Measurements from ENCODE around the gene DIDO1. TPM values are rescaled to one million over a fixed set of nuclear protein-coding genes. Genes with fewer than 3 reads are reported as not detected.

Gene DIDO1
- total and polyA plus RNA-seq, 2 of the 13 experiments (the other 11 are each of a cell fraction or from before 2014, with no cell fraction given), result 75.0 to 75.1 TPM

GRCh38 chr20:62926229-62927127, at the start of gene DIDO1 (continued):
- TF ChIP-seq ZBTB2 (CRISPR knock-in tag; IDR thresholded peaks at IDR 0.05; ENCODE audit: low read depth), result peak; percentile 83; the same call in 1 of the 2 replicates
- no peak for TF ChIP-seq NCOA5 (CRISPR knock-in tag; IDR thresholded peaks at IDR 0.05)
- TF ChIP-seq SATB2 (CRISPR knock-in tag; IDR thresholded peaks at IDR 0.05), result peak; percentile 95
- TF ChIP-seq, protein P1, sequence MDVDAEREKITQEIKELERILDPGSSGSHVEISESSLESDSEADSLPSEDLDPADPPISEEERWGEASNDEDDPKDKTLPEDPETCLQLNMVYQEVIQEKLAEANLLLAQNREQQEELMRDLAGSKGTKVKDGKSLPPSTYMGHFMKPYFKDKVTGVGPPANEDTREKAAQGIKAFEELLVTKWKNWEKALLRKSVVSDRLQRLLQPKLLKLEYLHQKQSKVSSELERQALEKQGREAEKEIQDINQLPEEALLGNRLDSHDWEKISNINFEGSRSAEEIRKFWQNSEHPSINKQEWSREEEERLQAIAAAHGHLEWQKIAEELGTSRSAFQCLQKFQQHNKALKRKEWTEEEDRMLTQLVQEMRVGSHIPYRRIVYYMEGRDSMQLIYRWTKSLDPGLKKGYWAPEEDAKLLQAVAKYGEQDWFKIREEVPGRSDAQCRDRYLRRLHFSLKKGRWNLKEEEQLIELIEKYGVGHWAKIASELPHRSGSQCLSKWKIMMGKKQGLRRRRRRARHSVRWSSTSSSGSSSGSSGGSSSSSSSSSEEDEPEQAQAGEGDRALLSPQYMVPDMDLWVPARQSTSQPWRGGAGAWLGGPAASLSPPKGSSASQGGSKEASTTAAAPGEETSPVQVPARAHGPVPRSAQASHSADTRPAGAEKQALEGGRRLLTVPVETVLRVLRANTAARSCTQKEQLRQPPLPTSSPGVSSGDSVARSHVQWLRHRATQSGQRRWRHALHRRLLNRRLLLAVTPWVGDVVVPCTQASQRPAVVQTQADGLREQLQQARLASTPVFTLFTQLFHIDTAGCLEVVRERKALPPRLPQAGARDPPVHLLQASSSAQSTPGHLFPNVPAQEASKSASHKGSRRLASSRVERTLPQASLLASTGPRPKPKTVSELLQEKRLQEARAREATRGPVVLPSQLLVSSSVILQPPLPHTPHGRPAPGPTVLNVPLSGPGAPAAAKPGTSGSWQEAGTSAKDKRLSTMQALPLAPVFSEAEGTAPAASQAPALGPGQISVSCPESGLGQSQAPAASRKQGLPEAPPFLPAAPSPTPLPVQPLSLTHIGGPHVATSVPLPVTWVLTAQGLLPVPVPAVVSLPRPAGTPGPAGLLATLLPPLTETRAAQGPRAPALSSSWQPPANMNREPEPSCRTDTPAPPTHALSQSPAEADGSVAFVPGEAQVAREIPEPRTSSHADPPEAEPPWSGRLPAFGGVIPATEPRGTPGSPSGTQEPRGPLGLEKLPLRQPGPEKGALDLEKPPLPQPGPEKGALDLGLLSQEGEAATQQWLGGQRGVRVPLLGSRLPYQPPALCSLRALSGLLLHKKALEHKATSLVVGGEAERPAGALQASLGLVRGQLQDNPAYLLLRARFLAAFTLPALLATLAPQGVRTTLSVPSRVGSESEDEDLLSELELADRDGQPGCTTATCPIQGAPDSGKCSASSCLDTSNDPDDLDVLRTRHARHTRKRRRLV (CRISPR knock-in tag; IDR thresholded peaks at IDR 0.05), result peak; percentile 57; the same call in 1 of the 2 replicates
- TF ChIP-seq PRMT3 (CRISPR knock-in tag; IDR thresholded peaks at IDR 0.05; ENCODE audit: borderline replicate concordance, low read depth), result no peak; the same call in 1 of the 2 replicates
- no peak for TF ChIP-seq ISX (CRISPR knock-in tag; conservative IDR thresholded peaks at IDR 0.05)
- TF ChIP-seq RELA (CRISPR knock-in tag; IDR thresholded peaks at IDR 0.05), result peak; percentile 92
- TF ChIP-seq, protein P2, sequence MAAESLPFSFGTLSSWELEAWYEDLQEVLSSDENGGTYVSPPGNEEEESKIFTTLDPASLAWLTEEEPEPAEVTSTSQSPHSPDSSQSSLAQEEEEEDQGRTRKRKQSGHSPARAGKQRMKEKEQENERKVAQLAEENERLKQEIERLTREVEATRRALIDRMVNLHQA (CRISPR knock-in tag; IDR thresholded peaks at IDR 0.05), result no peak
- TF ChIP-seq ZNF557 (CRISPR knock-in tag; IDR thresholded peaks at IDR 0.05), result 0 out of 2 replicates have a peak, but pooled peaks have one; percentile 32
- peak; percentile 97 for TF ChIP-seq KLF12 (CRISPR knock-in tag; IDR thresholded peaks at IDR 0.05; ENCODE audit: borderline replicate concordance)
- TF ChIP-seq ARID4A (CRISPR knock-in tag; IDR thresholded peaks at IDR 0.05; ENCODE audit: borderline replicate concordance), result peak; percentile 83
- TF ChIP-seq ZMYM3 (CRISPR knock-in tag; IDR thresholded peaks at IDR 0.05), result no peak
- TF ChIP-seq, protein P3, sequence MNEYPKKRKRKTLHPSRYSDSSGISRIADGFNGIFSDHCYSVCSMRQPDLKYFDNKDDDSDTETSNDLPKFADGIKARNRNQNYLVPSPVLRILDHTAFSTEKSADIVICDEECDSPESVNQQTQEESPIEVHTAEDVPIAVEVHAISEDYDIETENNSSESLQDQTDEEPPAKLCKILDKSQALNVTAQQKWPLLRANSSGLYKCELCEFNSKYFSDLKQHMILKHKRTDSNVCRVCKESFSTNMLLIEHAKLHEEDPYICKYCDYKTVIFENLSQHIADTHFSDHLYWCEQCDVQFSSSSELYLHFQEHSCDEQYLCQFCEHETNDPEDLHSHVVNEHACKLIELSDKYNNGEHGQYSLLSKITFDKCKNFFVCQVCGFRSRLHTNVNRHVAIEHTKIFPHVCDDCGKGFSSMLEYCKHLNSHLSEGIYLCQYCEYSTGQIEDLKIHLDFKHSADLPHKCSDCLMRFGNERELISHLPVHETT (CRISPR knock-in tag; conservative IDR thresholded peaks at IDR 0.05), result peak; percentile 91
- TF ChIP-seq, protein P4, sequence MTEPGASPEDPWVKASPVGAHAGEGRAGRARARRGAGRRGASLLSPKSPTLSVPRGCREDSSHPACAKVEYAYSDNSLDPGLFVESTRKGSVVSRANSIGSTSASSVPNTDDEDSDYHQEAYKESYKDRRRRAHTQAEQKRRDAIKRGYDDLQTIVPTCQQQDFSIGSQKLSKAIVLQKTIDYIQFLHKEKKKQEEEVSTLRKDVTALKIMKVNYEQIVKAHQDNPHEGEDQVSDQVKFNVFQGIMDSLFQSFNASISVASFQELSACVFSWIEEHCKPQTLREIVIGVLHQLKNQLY (CRISPR knock-in tag; IDR thresholded peaks at IDR 0.05), result 0 out of 2 replicates have a peak, but pooled peaks have one; percentile 55

Measured in HepG2 (cell line).